KMS-11 (cell line): ENCODE measurements around the gene DYNLT3.
A peak's percentile ranks its signal among the peaks of the same experiment; 100 is the strongest.

ENCODE experiments used
- H2AFZ ChIP-seq: fragments of 200-600 bp; sonication (generic); 2 replicates; pipeline ENCODE4 v1.6.1; 2016; ENCODE audit warnings: antibody characterized with exemption, mixed run types, low read depth
- H3K27ac ChIP-seq: fragments of 200-600 bp; sonication (generic); 2 replicates; pipeline ENCODE4 v1.6.1; 2016; ENCODE audit warnings: mild to moderate bottlenecking, mixed run types
- H3K27me3 ChIP-seq: fragments of 200-600 bp; sonication (generic); 2 replicates; pipeline ENCODE4 v1.6.1; 2017; ENCODE audit warnings: mild to moderate bottlenecking, low read depth, mixed run types, moderate library complexity; ENCODE audit not compliant: insufficient read depth
- H3K36me3 ChIP-seq: fragments of 200-600 bp; sonication (generic); 2 replicates; pipeline ENCODE4 v1.6.1; 2017; ENCODE audit warnings: mild to moderate bottlenecking, mixed run types; ENCODE audit not compliant: insufficient read depth
- H3K4me1 ChIP-seq: fragments of 200-600 bp; sonication (generic); 2 replicates; pipeline ENCODE4 v1.6.1; 2016; ENCODE audit warnings: mild to moderate bottlenecking, low read depth, mixed run types; ENCODE audit not compliant: poor library complexity, severe bottlenecking
- H3K4me2 ChIP-seq: fragments of 200-600 bp; sonication (generic); 2 replicates; pipeline ENCODE4 v1.7.0; 2016; ENCODE audit warnings: mild to moderate bottlenecking, mixed run types
- H3K4me3 ChIP-seq: fragments of 200-600 bp; sonication (generic); IDR thresholded peaks from 2 replicates; pipeline ENCODE4 v1.6.1; 2017; ENCODE audit warnings: low read depth, low read length, mixed read lengths; ENCODE audit not compliant: insufficient read depth
- H3K79me2 ChIP-seq: fragments of 200-600 bp; sonication (generic); 2 replicates; pipeline ENCODE4 v1.6.1; 2016; ENCODE audit warnings: low read depth, mixed run types; ENCODE audit not compliant: insufficient read depth
- H3K9ac ChIP-seq: fragments of 200-600 bp; sonication (generic); 2 replicates; pipeline ENCODE4 v1.6.1; 2016; ENCODE audit warnings: mild to moderate bottlenecking, mixed run types
- H4K20me1 ChIP-seq: fragments of 200-600 bp; sonication (generic); 2 replicates; pipeline ENCODE4 v1.6.1; 2016; ENCODE audit warnings: mild to moderate bottlenecking, mixed run types; ENCODE audit not compliant: insufficient read depth
- CTCF ChIP-seq: fragments of 200-600 bp; sonication (generic); conservative IDR thresholded peaks from 2 replicates; pipeline ENCODE4 v1.6.1; 2017; ENCODE audit warnings: low read depth, mild to moderate bottlenecking, antibody characterized with exemption, low read length, moderate library complexity, mixed read lengths

Gene DYNLT3

DNA sequence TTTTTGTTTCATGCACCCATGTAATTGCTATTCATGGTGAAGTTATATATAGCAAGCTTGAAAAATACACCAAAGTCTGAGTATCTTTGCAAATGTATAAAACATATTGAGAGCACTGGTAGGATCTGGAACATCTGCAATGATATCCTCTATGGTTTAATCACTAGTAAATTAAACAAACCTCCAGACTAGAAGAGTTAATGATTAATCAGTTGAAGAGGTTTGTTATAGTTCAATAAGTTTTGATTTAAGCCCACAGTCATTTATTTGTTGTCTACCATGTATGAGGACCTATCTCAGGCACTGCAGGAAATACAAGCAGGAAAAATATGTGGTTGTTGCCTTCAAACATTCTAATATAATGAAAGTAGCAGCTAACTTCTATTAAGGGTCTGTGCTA, 51.1 kb downstream of the DYNLT3 start:
- peak overlapping the region; percentile 23; the same call in 1 of the 2 replicates for H3K27ac ChIP-seq
- H3K27me3 ChIP-seq: no peaks in the 10 kb centered on the region
- no peaks in the 10 kb centered on the region for H3K79me2 ChIP-seq
- H2AFZ ChIP-seq: no peak overlapping the region
- H3K9ac ChIP-seq: no peak overlapping the region
- H3K4me1 ChIP-seq: peaks cover 24% of the 10 kb centered on the region
- no peaks in the 10 kb centered on the region for H4K20me1 ChIP-seq
- H3K36me3 ChIP-seq: no peaks in the 10 kb centered on the region
- no peak overlapping the region for H3K4me3 ChIP-seq
- TF ChIP-seq CTCF: no peak
- peak overlapping the region; percentile 23; the same call in 1 of the 2 replicates for H3K4me2 ChIP-seq
